SU-DHL-6 (cell line): ENCODE measurements around the gene TSKU.

Source experiments
- H2AFZ ChIP-seq: fragments of 200-600 bp; sonication (generic); 2 replicates; pipeline ENCODE4 v1.6.1; 2014; ENCODE audit warnings: low read depth, mild to moderate bottlenecking, moderate library complexity, mixed read lengths, antibody characterized with exemption, low read length; ENCODE audit not compliant: severe bottlenecking
- H3F3A ChIP-seq: fragments of 200-600 bp; shearing (Covaris generic); 2 replicates; pipeline ENCODE4 v1.6.0; 2016; ENCODE audit warnings: antibody characterized with exemption, mild to moderate bottlenecking; ENCODE audit not compliant: insufficient read depth
- H3K27ac ChIP-seq: fragments of 200-600 bp; sonication (generic); 2 replicates; pipeline ENCODE4 v1.5.1; 2016; ENCODE audit warnings: low read depth, mild to moderate bottlenecking, low read length, moderate library complexity, mixed read lengths
- H3K27me3 ChIP-seq: fragments of 200-600 bp; sonication (generic), shearing (Covaris generic); 2 replicates; pipeline ENCODE4 v1.6.0; 2014; ENCODE audit warnings: mild to moderate bottlenecking, low read length
- H3K36me3 ChIP-seq: fragments of 200-600 bp; sonication (generic); 2 replicates; pipeline ENCODE4 v1.6.1; 2014; ENCODE audit warnings: mild to moderate bottlenecking, low read length, mixed read lengths
- H3K4me2 ChIP-seq: fragments of 300-600, 200-600 bp; shearing (Covaris generic), sonication (generic); 2 replicates; pipeline ENCODE4 v1.6.0; 2014; ENCODE audit warnings: low read length, low read depth, mild to moderate bottlenecking; ENCODE audit not compliant: poor library complexity, severe bottlenecking
- H3K4me3 ChIP-seq: fragments of 200-600 bp; sonication (generic); 2 replicates; pipeline ENCODE4 v1.5.1; 2014; ENCODE audit warnings: antibody characterized with exemption, low read length, mild to moderate bottlenecking, mixed read lengths; ENCODE audit not compliant: insufficient read depth, poor library complexity, severe bottlenecking
- H3K79me2 ChIP-seq: fragments of 200-600 bp; sonication (generic); 2 replicates; pipeline ENCODE4 v1.6.1; 2014; ENCODE audit warnings: mild to moderate bottlenecking, low read length, moderate library complexity; ENCODE audit not compliant: insufficient read depth
- H3K9ac ChIP-seq: fragments of 200-600 bp; sonication (generic); 2 replicates; pipeline ENCODE4 v1.7.0; 2014; ENCODE audit warnings: mild to moderate bottlenecking, low read length
- H3K9me2 ChIP-seq: fragments of 200-600 bp; sonication (generic); replicated peaks from 2 replicates; pipeline ENCODE4 v1.6.1; 2014; ENCODE audit warnings: low read length; ENCODE audit not compliant: insufficient read depth
- H3K9me3 ChIP-seq: fragments of 200-600 bp; sonication (generic); 2 replicates; pipeline ENCODE4 v1.6.1; 2014; ENCODE audit warnings: low read length, mixed read lengths; ENCODE audit not compliant: insufficient read depth
- H4K20me1 ChIP-seq: fragments of 200-600 bp; sonication (generic); 2 replicates; pipeline ENCODE4 v1.6.1; 2014; ENCODE audit warnings: low read depth, mild to moderate bottlenecking, antibody characterized with exemption, low read length, moderate library complexity, mixed read lengths
- CTCF ChIP-seq: fragments of 200-600 bp; sonication (generic); IDR thresholded peaks from one replicate; pipeline ENCODE4 v1.5.1; 2017; ENCODE audit warnings: antibody characterized with exemption, mild to moderate bottlenecking, low read length, moderate library complexity; ENCODE audit not compliant: insufficient read depth, poor library complexity, severe bottlenecking
- EZH2phosphoT487 ChIP-seq: fragments of 200-600 bp; sonication (generic), shearing (Covaris generic); conservative IDR thresholded peaks from 2 replicates; pipeline ENCODE4 v1.6.1; 2018; ENCODE audit warnings: mild to moderate bottlenecking, antibody characterized with exemption, low read length, moderate library complexity, mixed read lengths

The TSKU gene

GRCh38 chr11:76768088-76768908 lies 14.9 kb upstream of the TSKU start:
- no peak for TF ChIP-seq CTCF
- TF ChIP-seq EZH2phosphoT487, result no peak
- Histone ChIP-seq H3K4me2 (no peak overlapping the region), H3K9me3 (no peaks in the 10 kb centered on the region), H3F3A (no peaks in the 10 kb centered on the region), H3K9ac (no peak overlapping the region), H2AFZ (no peak overlapping the region), H3K27ac (no peak overlapping the region), H4K20me1 (no peaks in the 10 kb centered on the region), H3K9me2 (no peaks in the 10 kb centered on the region), H3K79me2 (no peaks in the 10 kb centered on the region), H3K4me3 (no peak overlapping the region), H3K27me3 (no peaks in the 10 kb centered on the region), H3K36me3 (no peaks in the 10 kb centered on the region)

GRCh38 chr11:76768909-76769560 lies 14.1 kb upstream of the TSKU start:
- Histone ChIP-seq H3K9me3 (no peaks in the 10 kb centered on the region), H4K20me1 (no peaks in the 10 kb centered on the region), H3K9ac (no peak overlapping the region), H3K36me3 (no peaks in the 10 kb centered on the region), H3K4me3 (no peak overlapping the region), H2AFZ (no peak overlapping the region), H3K27ac (no peak overlapping the region), H3K4me2 (no peak overlapping the region), H3K79me2 (no peaks in the 10 kb centered on the region), H3K9me2 (no peaks in the 10 kb centered on the region), H3K27me3 (no peaks in the 10 kb centered on the region), H3F3A (no peaks in the 10 kb centered on the region)
- TF ChIP-seq EZH2phosphoT487 (no peak), CTCF (no peak)

- no peaks in the 10 kb centered on the region for H3K9me3 ChIP-seq
- no peak overlapping the region for H3K4me3 ChIP-seq
- H3K27ac ChIP-seq, result no peak overlapping the region
- no peaks in the 10 kb centered on the region for H4K20me1 ChIP-seq
- H3K9me2 ChIP-seq, result no peaks in the 10 kb centered on the region
- H3K9ac ChIP-seq, result no peak overlapping the region
- no peak overlapping the region for H2AFZ ChIP-seq
- no peaks in the 10 kb centered on the region for H3K36me3 ChIP-seq
- H3K79me2 ChIP-seq, result no peaks in the 10 kb centered on the region
- no peak for TF ChIP-seq CTCF
- no peak for TF ChIP-seq EZH2phosphoT487
- H3K27me3 ChIP-seq, result no peaks in the 10 kb centered on the region
- H3K4me2 ChIP-seq, result no peak overlapping the region
- H3F3A ChIP-seq, result no peaks in the 10 kb centered on the region
Observed at GRCh38 chr11:76769645-76770586, 13.2 kb upstream of the TSKU start.
